Right lobe of liver (tissue), 4 donors: Measurements from ENCODE around the gene PDE4B.

Experiments
- CTCF ChIP-seq, 4 donors: fragments of 200-600 bp in 3 of 4; fragments of 450-650 bp in 1 of 4; IDR thresholded peaks; one replicate each; pipeline versions ENCODE4 v1.5.1 to v1.8.0; 2016 to 2022; ENCODE audit warnings: antibody characterized with exemption in 4 of 4, mild to moderate bottlenecking in 2 of 4
- POLR2A ChIP-seq: fragments of 450-650 bp; IDR thresholded peaks from one replicate; pipeline ENCODE4 v1.6.1; 2017; ENCODE audit warnings: antibody characterized with exemption, mild to moderate bottlenecking
- donor health status: DM: no; HTN: no; CAD: no.
- donor health status: DM: no; HTN: no; CAD: no.
- donor health status: DM: no; HTN: yes; CAD: no.

- TF ChIP-seq CTCF (IDR thresholded peaks at IDR 0.05) (no peak), POLR2A (no peak)
Observed at GRCh38 chr1:65844821-65845534, 52.3 kb downstream of the PDE4B start.
